ENCODE results near the gene SRC.

SRC gene

DNA sequence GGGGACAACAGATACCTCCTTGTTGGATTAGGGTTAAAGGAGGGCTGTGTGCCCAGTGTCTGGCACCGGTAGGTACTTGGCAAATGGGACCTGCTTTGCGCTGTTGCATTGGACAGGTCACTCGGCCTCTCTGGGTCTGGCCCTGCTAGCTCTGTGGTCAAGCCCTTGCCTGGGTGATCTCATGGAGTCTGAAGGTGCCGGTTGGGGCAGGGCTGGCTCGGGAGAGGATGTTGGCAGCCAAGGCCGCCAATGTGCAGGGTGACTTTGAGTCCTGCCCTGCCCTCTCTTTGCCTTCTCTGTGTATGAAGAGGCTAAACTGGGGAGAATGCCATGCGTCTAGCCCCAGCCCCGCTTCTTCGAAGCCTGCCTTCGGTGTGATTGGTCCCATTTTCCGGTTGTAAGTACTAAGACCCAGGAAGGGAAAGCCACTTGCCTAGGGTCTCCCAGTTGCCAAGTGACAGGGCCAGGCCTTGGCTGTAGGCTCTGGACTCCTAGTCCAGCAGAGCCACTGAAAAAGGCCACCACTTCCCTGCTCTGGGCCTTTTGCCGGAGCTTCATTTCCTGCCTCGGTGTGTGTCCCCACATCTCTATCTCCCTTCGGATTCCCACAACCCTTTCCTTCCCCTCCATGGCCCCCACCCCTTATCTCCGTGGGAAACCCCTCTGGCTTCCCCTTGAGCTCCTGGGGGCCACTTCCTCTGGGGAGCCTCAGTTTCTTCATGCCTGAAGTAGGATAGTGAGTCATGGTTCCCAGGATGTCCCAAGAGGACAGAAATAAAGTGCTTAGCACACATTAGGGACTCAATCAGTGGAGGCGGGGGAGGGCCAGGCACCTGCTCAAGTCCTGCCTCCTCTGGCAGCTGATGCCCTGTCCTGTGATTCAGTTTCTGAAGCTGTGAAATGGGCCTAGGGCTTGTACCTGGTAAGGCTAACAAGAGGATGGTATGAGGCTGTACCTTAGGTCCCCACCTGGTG is 3.9 kb downstream of the SRC start:
- peaks cover 7% of the 10 kb centered on the region for H3K36me3 ChIP-seq (ENCODE audit: control insufficient read depth, insufficient read depth, low read length)
- H3K4me1 ChIP-seq (ENCODE audit: control insufficient read depth, insufficient read depth, low read length), result peaks cover 2% of the 10 kb centered on the region
- no peaks in the 10 kb centered on the region for H3K9me3 ChIP-seq (ENCODE audit: control insufficient read depth, insufficient read depth, low read length)
- no peak overlapping the region for H3K4me3 ChIP-seq (ENCODE audit: low read depth, low read length)
- H3K27me3 ChIP-seq (ENCODE audit: control insufficient read depth, insufficient read depth, low read length), result no peaks in the 10 kb centered on the region
- no peak overlapping the region for H3K9ac ChIP-seq (ENCODE audit: low read depth, low read length)

DNA sequence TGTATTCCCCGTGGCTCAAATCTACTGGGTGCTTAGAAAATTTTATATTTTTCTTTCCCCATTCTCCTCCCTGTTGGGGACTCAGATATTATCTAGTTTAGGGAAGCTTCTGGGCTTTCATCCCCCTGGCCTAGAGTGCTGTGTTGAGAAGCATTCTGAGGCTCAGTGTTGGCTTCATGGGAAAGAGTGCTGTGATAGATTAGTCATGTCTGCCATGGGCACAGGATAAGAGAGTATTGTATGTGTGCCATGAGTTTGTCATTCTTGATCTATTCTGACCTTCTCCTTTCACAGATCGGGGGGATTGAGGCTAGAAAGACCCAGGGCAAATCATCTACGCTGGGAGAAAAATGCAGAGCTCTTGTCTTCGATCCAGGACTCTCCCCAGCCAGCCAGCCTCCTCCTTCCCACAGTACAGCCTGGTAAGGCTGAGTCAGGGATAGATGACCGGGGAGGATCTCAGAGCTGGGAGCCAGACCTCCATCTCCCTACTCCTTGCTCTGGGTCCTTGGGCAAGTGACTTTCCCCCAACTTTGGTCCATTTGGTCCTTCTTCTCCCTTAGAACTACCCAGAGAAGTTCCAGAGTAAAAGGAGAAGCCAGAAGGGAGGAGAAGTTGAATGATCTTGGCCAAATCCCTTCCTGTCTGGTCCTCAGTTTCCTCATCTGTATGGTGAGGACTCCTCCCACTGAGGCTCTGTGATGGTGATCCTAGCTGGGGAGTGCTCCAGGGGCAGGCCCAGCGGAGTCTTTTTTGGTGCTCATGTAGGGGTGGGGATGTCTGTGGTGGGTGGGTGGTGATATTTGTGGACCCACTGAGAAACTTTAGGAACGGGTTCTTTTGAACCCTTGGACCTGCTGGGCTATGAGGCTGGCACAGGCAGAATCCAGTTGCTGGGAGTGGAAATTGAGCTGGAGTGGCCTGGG is 5.0 kb downstream of the SRC start:
- Histone ChIP-seq H3K27me3 (ENCODE audit: control insufficient read depth, insufficient read depth, low read length) (no peaks in the 10 kb centered on the region), H3K4me3 (ENCODE audit: low read depth, low read length) (no peak overlapping the region), H3K36me3 (ENCODE audit: control insufficient read depth, insufficient read depth, low read length) (peaks cover 7% of the 10 kb centered on the region)

DNA sequence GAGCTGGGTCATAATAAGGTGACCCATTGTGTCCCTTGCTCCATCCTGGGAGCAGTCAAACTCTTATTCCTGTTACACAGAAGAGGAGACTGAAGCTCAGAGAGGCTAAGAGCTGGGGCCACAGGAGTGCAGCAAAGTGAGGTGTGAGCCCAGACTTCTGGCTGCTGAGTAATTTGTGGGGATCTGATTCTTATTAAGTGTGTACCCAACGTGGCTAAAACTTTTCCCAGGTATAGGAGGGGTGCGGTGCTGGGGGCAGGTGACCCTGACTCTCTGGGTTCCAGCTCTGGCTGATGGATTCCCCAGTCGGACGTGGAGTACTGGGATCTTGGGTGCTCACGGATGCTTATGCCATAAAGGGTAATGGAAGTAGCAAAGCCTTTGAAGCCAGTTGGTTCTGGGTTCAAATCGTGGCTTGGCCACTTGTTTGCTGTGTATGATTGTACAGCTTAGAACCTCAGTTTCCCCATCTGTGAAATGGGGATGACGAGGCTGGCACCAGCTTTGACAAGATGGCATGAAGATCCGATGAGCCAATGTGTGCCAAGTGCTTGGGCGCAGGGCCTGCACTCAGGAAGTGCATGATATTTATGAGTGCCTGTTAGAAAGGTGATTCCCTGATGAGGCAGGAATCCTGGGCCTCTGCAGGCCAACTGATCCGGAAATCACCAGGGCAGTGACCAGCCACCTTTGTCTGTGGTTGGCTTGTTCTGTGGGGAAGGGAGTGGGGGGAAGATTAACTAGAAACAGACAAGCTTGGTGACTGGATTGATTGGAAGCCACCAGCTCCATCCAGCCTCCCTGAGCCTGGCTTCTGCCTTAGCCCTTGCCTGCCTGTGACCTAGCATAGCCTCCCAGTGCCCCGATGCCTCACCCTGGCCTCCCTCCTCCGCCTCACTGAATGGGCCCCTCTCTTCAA is 6.0 kb downstream of the SRC start:
- Histone ChIP-seq H3K9ac (ENCODE audit: low read depth, low read length) (no peak overlapping the region), H3K4me1 (ENCODE audit: control insufficient read depth, insufficient read depth, low read length) (peaks cover 2% of the 10 kb centered on the region), H3K36me3 (ENCODE audit: control insufficient read depth, insufficient read depth, low read length) (peaks cover 7% of the 10 kb centered on the region), H3K27me3 (ENCODE audit: control insufficient read depth, insufficient read depth, low read length) (no peaks in the 10 kb centered on the region), H3K4me3 (ENCODE audit: low read depth, low read length) (no peak overlapping the region), H3K9me3 (ENCODE audit: control insufficient read depth, insufficient read depth, low read length) (no peaks in the 10 kb centered on the region)

More for the DNA sequence above, 5.0 kb downstream of the SRC start:
- Histone ChIP-seq H3K9me3 (ENCODE audit: control insufficient read depth, insufficient read depth, low read length) (no peaks in the 10 kb centered on the region), H3K4me1 (ENCODE audit: control insufficient read depth, insufficient read depth, low read length) (peaks cover 2% of the 10 kb centered on the region), H3K9ac (ENCODE audit: low read depth, low read length) (no peak overlapping the region)

DNA sequence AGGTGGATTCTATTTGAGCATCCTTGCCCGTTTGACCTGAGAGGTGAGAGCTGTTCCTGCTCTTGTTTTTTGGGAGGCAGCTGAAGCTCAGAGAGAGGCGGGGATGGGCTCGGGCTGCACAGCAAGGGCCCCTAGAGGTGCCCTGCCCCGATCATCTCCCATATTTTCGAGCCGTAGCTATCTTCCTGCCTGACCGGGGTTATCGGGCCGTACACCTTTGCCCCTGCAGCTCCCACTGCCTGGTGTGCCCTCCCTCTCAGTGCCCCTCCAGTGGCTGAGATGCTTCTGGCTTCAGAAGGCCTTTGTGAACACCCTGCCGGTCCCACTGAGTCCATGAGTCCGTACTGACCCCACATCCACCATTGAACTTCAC is 6.7 kb downstream of the SRC start:
- Histone ChIP-seq H3K9me3 (ENCODE audit: control insufficient read depth, insufficient read depth, low read length) (no peaks in the 10 kb centered on the region), H3K4me1 (ENCODE audit: control insufficient read depth, insufficient read depth, low read length) (peaks cover 2% of the 10 kb centered on the region), H3K27me3 (ENCODE audit: control insufficient read depth, insufficient read depth, low read length) (no peaks in the 10 kb centered on the region), H3K4me3 (ENCODE audit: low read depth, low read length) (no peak overlapping the region), H3K36me3 (ENCODE audit: control insufficient read depth, insufficient read depth, low read length) (peaks cover 7% of the 10 kb centered on the region), H3K9ac (ENCODE audit: low read depth, low read length) (no peak overlapping the region)

DNA sequence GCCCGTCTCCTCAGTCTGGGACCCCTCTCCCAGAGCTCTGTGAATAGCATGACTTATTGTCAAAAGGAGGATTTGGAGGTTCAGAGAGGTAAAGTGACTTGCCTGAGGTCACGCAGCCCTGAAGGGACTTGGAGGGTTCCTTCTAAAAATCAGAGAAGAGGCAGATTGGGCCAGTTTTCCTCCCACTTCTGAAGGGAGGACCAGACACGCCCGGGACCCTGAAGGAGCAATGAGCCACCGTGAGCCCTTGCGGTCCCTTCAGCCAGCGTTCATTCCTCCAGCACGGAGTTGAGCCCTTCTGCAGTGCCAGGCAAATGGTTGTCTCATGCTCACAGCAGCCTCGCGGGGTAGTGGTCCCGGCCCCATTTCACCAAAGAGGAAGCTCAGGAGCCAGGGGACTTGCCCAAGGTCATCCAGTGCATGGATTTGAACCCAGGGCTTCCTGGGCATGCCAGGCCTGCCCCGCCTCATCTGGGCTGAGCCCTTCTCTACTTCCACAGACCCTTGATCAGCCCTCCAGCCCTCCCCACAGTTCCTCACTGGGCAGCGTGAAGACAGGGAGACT is 7.4 kb downstream of the SRC start:
- Histone ChIP-seq H3K36me3 (ENCODE audit: control insufficient read depth, insufficient read depth, low read length) (peaks cover 7% of the 10 kb centered on the region), H3K4me3 (ENCODE audit: low read depth, low read length) (no peak overlapping the region), H3K9me3 (ENCODE audit: control insufficient read depth, insufficient read depth, low read length) (no peaks in the 10 kb centered on the region), H3K9ac (ENCODE audit: low read depth, low read length) (no peak overlapping the region), H3K27me3 (ENCODE audit: control insufficient read depth, insufficient read depth, low read length) (no peaks in the 10 kb centered on the region), H3K4me1 (ENCODE audit: control insufficient read depth, insufficient read depth, low read length) (peaks cover 2% of the 10 kb centered on the region)

DNA sequence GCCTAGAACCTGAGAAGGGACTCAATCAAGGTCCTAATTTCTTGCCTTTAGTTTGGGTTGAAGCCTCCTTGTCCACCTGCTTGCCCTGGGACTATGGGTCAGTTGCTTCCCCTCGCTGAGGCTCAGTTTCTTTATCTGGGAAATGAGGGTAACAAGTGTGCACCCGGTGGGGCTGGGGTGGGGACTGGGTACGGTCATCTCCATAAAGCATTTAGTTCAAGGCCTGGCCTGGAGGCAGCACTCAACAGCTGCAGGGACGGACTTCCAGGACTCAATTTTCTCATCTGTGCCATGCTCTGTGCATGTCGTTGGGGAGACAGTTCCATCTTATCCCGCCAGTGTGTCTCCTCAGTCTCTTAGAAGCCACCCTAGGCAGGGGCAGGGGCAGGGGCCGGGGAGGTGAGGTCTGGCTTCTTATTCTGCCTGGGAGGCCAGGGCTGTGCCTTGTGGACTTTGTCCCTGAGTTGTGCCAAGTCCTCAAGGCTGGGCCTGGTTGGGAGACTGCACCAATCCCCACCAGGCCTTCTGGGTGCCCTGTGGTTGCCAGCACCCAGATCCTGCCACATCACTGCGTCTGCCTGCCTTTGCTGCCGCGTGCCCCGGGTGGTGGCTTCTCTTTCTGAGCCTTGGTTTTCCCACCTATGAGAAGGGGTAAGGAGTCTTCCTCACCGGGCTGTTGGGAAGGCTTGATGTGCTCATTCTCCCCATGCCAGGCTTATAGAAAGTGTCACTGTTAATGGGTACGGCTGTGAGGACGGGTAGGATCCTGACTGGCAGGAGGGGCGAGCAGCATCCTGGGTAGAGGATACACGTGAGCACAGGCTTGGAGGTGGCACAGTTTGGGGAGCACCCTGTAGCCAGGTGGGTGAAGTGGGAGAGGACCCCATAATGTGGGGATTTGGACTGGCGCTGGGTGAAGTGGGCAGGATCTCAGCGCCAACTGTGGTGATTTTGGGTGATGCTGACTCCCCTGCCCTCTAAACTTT is 8.6 kb downstream of the SRC start:
- Histone ChIP-seq H3K4me1 (ENCODE audit: control insufficient read depth, insufficient read depth, low read length) (peaks cover 4% of the 10 kb centered on the region), H3K36me3 (ENCODE audit: control insufficient read depth, insufficient read depth, low read length) (peaks cover 10% of the 10 kb centered on the region), H3K27me3 (ENCODE audit: control insufficient read depth, insufficient read depth, low read length) (no peaks in the 10 kb centered on the region), H3K4me3 (ENCODE audit: low read depth, low read length) (no peak overlapping the region), H3K9me3 (ENCODE audit: control insufficient read depth, insufficient read depth, low read length) (no peaks in the 10 kb centered on the region), H3K9ac (ENCODE audit: low read depth, low read length) (no peak overlapping the region)

DNA sequence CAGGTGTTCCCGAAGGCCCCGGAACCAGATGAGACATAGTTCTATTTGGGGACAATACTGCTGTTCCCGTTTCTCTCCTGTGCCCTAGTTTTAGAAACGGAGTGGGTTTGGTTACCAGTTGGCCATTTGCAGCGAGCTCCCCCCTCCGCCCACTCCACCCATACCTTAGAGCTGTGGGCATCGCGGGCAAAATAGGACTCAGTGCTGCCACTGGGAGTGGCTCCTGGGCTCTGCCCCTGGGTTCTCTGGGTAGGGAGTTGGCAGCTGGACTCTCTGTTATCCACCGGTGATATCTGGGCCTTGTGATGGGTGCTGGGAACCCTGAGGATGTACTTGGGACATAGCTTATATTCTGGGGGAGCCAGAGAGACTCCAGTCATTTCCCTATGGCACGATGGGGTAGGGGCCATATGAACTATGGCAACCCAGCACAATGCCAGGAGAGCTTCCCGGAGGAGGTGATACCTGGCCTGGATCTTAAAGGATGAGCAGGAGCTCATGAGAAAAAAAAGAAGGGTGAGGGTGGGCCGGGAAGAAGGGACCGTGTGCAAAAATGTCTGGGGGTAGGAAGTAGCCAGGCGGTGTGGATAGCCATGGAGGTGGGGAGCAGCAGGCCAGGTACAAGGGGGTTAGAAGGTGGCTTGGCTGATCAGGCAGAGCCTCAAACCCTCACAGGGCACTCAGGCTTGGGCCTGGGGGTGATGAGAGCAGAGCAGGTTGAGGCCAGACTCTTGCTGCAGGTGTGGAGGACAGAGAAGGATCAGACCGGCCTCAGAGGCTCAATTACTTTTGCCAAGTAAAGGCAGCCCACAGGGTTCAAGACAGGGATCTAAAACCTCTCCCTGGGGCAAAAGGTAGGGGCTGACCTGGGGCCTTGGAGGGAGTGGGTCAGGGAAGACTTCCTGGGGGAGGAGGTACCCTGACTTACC is 9.6 kb downstream of the SRC start:
- Histone ChIP-seq H3K4me1 (ENCODE audit: control insufficient read depth, insufficient read depth, low read length) (peaks cover 2% of the 10 kb centered on the region), H3K36me3 (ENCODE audit: control insufficient read depth, insufficient read depth, low read length) (peaks cover 7% of the 10 kb centered on the region), H3K4me3 (ENCODE audit: low read depth, low read length) (no peak overlapping the region), H3K27me3 (ENCODE audit: control insufficient read depth, insufficient read depth, low read length) (no peaks in the 10 kb centered on the region), H3K9ac (ENCODE audit: low read depth, low read length) (no peak overlapping the region), H3K9me3 (ENCODE audit: control insufficient read depth, insufficient read depth, low read length) (no peaks in the 10 kb centered on the region)

DNA sequence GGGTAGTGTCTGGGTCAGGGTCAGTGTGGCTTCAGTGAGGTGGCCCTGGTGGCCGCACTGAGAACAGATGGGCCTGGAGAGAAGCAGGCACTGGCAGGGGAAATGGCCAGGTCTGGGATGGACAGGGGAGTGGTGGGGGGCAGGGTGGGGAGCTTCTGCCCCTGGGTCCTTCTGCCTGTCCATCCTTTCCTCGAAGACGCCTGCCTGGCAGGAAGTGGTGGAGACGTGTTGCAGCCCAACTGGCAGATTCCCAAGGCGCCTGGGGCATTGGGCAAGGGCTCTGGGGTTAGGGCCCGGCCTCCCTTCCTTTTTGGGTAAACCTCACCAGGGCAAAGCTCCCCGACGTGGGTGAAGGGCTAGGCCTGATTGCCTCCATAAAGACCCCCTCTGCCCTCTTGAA is 10.4 kb downstream of the SRC start:
- Histone ChIP-seq H3K36me3 (ENCODE audit: control insufficient read depth, insufficient read depth, low read length) (peaks cover 7% of the 10 kb centered on the region), H3K9ac (ENCODE audit: low read depth, low read length) (no peak overlapping the region), H3K4me3 (ENCODE audit: low read depth, low read length) (no peak overlapping the region), H3K4me1 (ENCODE audit: control insufficient read depth, insufficient read depth, low read length) (peaks cover 2% of the 10 kb centered on the region), H3K27me3 (ENCODE audit: control insufficient read depth, insufficient read depth, low read length) (no peaks in the 10 kb centered on the region), H3K9me3 (ENCODE audit: control insufficient read depth, insufficient read depth, low read length) (no peaks in the 10 kb centered on the region)

DNA sequence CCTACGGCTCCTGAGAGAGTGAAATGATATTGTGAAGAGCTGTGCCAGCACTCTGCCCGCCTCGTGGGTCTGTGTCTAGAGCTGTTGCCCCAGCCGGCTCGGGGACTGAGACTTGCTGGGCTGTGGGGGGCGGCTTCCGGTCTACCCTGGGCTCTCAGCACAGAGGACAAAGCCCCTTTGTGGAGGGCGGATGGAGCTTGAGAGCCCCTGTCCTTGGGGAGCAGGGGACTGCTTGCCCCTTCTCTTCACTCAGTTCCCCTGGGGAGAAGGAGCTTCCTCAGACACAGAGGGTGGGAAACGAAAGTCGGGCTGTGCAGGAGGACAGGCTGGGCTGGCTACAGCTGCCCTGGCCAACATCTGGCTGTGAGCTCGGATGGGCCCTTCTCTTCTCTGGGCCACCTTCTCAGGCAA is 11.0 kb downstream of the SRC start:
- Histone ChIP-seq H3K36me3 (ENCODE audit: control insufficient read depth, insufficient read depth, low read length) (peaks cover 3% of the 10 kb centered on the region), H3K4me1 (ENCODE audit: control insufficient read depth, insufficient read depth, low read length) (peaks cover 2% of the 10 kb centered on the region), H3K9me3 (ENCODE audit: control insufficient read depth, insufficient read depth, low read length) (no peaks in the 10 kb centered on the region), H3K4me3 (ENCODE audit: low read depth, low read length) (no peak overlapping the region), H3K27me3 (ENCODE audit: control insufficient read depth, insufficient read depth, low read length) (no peaks in the 10 kb centered on the region), H3K9ac (ENCODE audit: low read depth, low read length) (no peak overlapping the region)

All from iPS-15b (cell line).